HEK293 (cell line): ENCODE data around the gene GRP.

Source experiments
- CTCF ChIA-PET: fragments of 350-600 bp; formaldehyde crosslinking; extraction: SDS; loops from one replicate; lab custom pipeline; 2021; ENCODE audit warnings: antibody characterized with exemption; lab: Yijun Ruan, JAX
- POLR2A ChIA-PET: fragments of 300-600 bp; formaldehyde crosslinking; extraction: SDS; loops from one replicate; lab custom pipeline; 2020; ENCODE audit warnings: antibody characterized with exemption, inconsistent platforms; lab: Yijun Ruan, JAX
- H3K27ac ChIP-seq: fragments of 200-500 bp; sonication (Bioruptor generic); 2 replicates; pipeline ENCODE4 v1.5.1; 2014; ENCODE audit warnings: low read depth, low read length, control low read depth, inconsistent platforms; ENCODE audit errors: extremely low read depth
- H3K36me3 ChIP-seq, 2 experiments: fragments of 200-500 bp in 1 of 2; sonication (Bioruptor generic) in 1 of 2; 1 replicate in 1 of 2; 2 replicates in 1 of 2; pipeline ENCODE4 v1.5.1; 2014 to 2017; ENCODE audit warnings: inconsistent platforms in 2 of 2, low read length in 2 of 2; ENCODE audit not compliant: control insufficient read depth in 2 of 2, insufficient read depth in 1 of 2
- H3K4me1 ChIP-seq: fragments of 200-500 bp; sonication (Bioruptor generic); 2 replicates; pipeline ENCODE4 v1.5.1; 2014; ENCODE audit warnings: mild to moderate bottlenecking, low read length, inconsistent platforms; ENCODE audit not compliant: control insufficient read depth, insufficient read depth
- H3K4me3 ChIP-seq: 2 replicates; pipeline ENCODE4 v1.5.1; 2011; ENCODE audit warnings: low read depth, mild to moderate bottlenecking, control low read depth, low read length, moderate library complexity
- H3K9me3 ChIP-seq: fragments of 200-500 bp; sonication (Bioruptor generic); 2 replicates; pipeline ENCODE4 v1.5.1; 2014; ENCODE audit warnings: low read depth, low read length, inconsistent platforms; ENCODE audit not compliant: control insufficient read depth, insufficient read depth
- EGR2 ChIP-seq: fragments of 450-650 bp; formaldehyde crosslinking; IDR thresholded peaks from 2 replicates; pipeline ENCODE4 v1.5.1; 2016; ENCODE audit warnings: low read depth, missing biosample characterization, missing genetic modification characterization
- MZF1 ChIP-seq: fragments of 450-650 bp; formaldehyde crosslinking; IDR thresholded peaks from 2 replicates; pipeline ENCODE4 v1.5.1; 2017; ENCODE audit warnings: missing biosample characterization, missing genetic modification characterization, borderline replicate concordance
- OVOL3 ChIP-seq: fragments of 450-650 bp; formaldehyde crosslinking; IDR thresholded peaks from 2 replicates; pipeline ENCODE4 v1.5.1; 2016; ENCODE audit warnings: missing biosample characterization, missing genetic modification characterization
- YY2 ChIP-seq: fragments of 450-650 bp; formaldehyde crosslinking; IDR thresholded peaks from 2 replicates; pipeline ENCODE4 v1.5.1; 2016; ENCODE audit warnings: missing biosample characterization, missing genetic modification characterization
- ZBTB1 ChIP-seq: fragments of 450-650 bp; formaldehyde crosslinking; IDR thresholded peaks from 2 replicates; pipeline ENCODE4 v1.5.1; 2016; ENCODE audit warnings: missing biosample characterization, missing genetic modification characterization
- ZFP37 ChIP-seq: fragments of 450-650 bp; formaldehyde crosslinking; IDR thresholded peaks from 2 replicates; pipeline ENCODE4 v1.5.1; 2016; ENCODE audit warnings: missing biosample characterization, missing genetic modification characterization
- ZNF146 ChIP-seq: fragments of 450-650 bp; formaldehyde crosslinking; IDR thresholded peaks from 2 replicates; pipeline ENCODE4 v1.5.1; 2016; ENCODE audit warnings: missing biosample characterization, missing genetic modification characterization
- ZNF155 ChIP-seq: fragments of 450-650 bp; formaldehyde crosslinking; IDR thresholded peaks from 2 replicates; pipeline ENCODE4 v1.5.1; 2016; ENCODE audit warnings: missing biosample characterization, missing genetic modification characterization
- ZNF16 ChIP-seq: fragments of 450-650 bp; formaldehyde crosslinking; IDR thresholded peaks from 2 replicates; pipeline ENCODE4 v1.5.1; 2016; ENCODE audit warnings: low read depth, missing biosample characterization, missing genetic modification characterization
- ZNF248 ChIP-seq: fragments of 450-650 bp; formaldehyde crosslinking; IDR thresholded peaks from 2 replicates; pipeline ENCODE4 v1.5.1; 2017; ENCODE audit warnings: missing biosample characterization, missing genetic modification characterization
- ZNF26 ChIP-seq: fragments of 450-650 bp; formaldehyde crosslinking; IDR thresholded peaks from 2 replicates; pipeline ENCODE4 v1.5.1; 2016; ENCODE audit warnings: missing biosample characterization, missing genetic modification characterization
- ZNF266 ChIP-seq: fragments of 450-650 bp; formaldehyde crosslinking; IDR thresholded peaks from 2 replicates; pipeline ENCODE4 v1.5.1; 2016; ENCODE audit warnings: missing biosample characterization, missing genetic modification characterization, low read depth
- ZNF280D ChIP-seq: fragments of 450-650 bp; formaldehyde crosslinking; IDR thresholded peaks from 2 replicates; pipeline ENCODE4 v1.5.1; 2016; ENCODE audit warnings: missing biosample characterization, missing genetic modification characterization
- ZNF335 ChIP-seq: fragments of 450-650 bp; formaldehyde crosslinking; conservative IDR thresholded peaks from 2 replicates; pipeline ENCODE4 v1.5.1; 2016; ENCODE audit warnings: missing biosample characterization, missing genetic modification characterization
- ZNF449 ChIP-seq: fragments of 450-650 bp; formaldehyde crosslinking; IDR thresholded peaks from 2 replicates; pipeline ENCODE4 v1.5.1; 2017; ENCODE audit warnings: missing biosample characterization, mild to moderate bottlenecking, missing genetic modification characterization, moderate library complexity
- ZSCAN16 ChIP-seq: fragments of 450-650 bp; formaldehyde crosslinking; IDR thresholded peaks from 2 replicates; pipeline ENCODE4 v1.5.1; 2016; ENCODE audit warnings: missing biosample characterization, missing genetic modification characterization

The GRP gene

GRCh38 chr18:59182673-59183072 is 37.3 kb upstream of the GRP start (continued):
- TF ChIP-seq ZNF449 (tag by site-specific recombination) (no peak), ZNF146 (tag by site-specific recombination) (no peak), OVOL3 (tag by site-specific recombination) (no peak), MZF1 (tag by site-specific recombination) (no peak), ZBTB1 (no peak), ZNF335 (no peak)
- TF ChIP-seq, all 188 proteins: peak for 0

GRCh38 chr18:59189008-59189407 is 30.9 kb upstream of the GRP start:
- POLR2A ChIA-PET = no interaction called here
- H3K36me3 ChIP-seq = no peaks in the 10 kb centered on the region
- CTCF ChIA-PET = no interaction called here
- no peaks in the 10 kb centered on the region for H3K4me1 ChIP-seq
- TF ChIP-seq ZNF248 (tag by site-specific recombination) (no peak), EGR2 (no peak), ZNF280D (tag by site-specific recombination) (no peak), YY2 (tag by site-specific recombination) (no peak)
- TF ChIP-seq, all 188 proteins: peak for 0
- Histone ChIP-seq H3K27ac (no peak overlapping the region), H3K9me3 (no peaks in the 10 kb centered on the region), H3K4me3 (no peak overlapping the region)

GRCh38 chr18:59189746-59190145 is 30.2 kb upstream of the GRP start:
- Histone ChIP-seq H3K4me1 (no peaks in the 10 kb centered on the region), H3K36me3 (no peaks in the 10 kb centered on the region), H3K27ac (no peak overlapping the region), H3K9me3 (no peaks in the 10 kb centered on the region), H3K4me3 (no peak overlapping the region)
- ChIA-PET POLR2A (no interaction called here), CTCF (no interaction called here)
- no peak for TF ChIP-seq EGR2
- no peak for TF ChIP-seq ZSCAN16 (tag by site-specific recombination)
- no peak for TF ChIP-seq ZFP37 (tag by site-specific recombination)
- TF ChIP-seq ZNF266 (tag by site-specific recombination) = no peak
- no peak for TF ChIP-seq ZNF26 (tag by site-specific recombination)
- TF ChIP-seq ZNF16 = no peak
- no peak for TF ChIP-seq ZNF155
